Middle frontal gyrus (tissue), 1 donor: ENCODE data around the gene BMP8A.
"Not testable (repeated sequence)": the region's sequence is repeated elsewhere in the genome, so short reads cannot be mapped to it uniquely, and the experiment has no call there.

Experiments
- DNase-seq: peaks from one replicate; pipeline ENCODE4 v3.0.0-alpha.2; 2015; ENCODE audit warnings: low spot score; ENCODE audit errors: extremely low spot score

The BMP8A gene

GRCh38 chr1:39505289-39505688 is 13.9 kb downstream of the BMP8A start:
- DNase-seq = no peak

DNA sequence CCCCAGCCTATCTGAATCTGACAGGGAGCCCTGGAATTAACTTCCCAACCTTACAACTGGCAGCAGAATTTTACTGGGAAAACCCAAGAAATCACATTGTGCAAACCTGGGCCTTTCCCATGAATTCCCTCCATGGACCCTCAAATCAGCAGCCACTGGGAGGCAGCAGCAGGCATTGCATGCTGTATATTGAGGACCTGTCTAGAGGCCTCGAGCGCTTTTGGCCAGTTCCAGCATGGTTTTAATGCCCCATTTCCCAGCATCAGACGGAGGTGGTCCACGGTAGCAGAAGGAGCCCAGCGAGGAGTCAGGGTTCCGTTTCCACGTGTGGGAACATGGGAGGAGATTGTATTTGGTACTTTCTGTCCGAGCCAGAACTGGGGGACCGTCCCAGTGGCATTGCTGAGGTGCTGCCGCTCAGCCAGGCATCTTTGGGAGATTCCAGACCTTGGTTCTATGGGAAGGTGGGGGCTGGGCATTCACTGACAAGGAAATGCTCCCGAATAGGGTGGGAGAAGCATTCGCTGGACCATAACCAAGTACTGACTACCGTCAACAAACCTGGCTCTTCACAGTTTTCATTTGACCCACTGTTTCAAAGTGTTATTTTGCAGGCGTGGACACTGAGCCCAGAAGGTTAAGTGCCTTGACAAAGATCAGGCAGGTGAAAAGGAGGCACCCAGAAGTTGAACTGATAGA is 15.9 kb downstream of the BMP8A start:
- no peak for DNase-seq

DNA sequence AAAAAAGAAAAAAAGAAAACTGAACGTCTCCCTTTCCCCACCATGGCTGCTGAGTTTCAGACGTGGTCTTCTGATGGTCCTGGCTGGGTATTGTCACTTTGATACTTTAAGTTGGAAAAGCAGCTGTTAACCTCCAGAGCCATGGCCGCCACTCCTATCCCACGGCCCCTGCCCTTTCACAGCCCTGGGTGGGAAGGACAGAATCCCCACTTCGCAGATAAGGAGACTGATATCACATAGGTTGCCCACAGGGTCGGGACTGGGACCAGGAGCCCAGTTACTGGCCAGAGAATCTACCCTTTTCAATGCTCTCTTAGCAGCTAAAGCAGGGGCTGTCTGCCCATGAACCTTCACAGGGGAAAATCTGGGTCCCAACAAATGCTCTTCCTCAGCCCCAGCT is 16.8 kb downstream of the BMP8A start:
- no peak for DNase-seq

GRCh38 chr1:39508857-39509305 is 17.4 kb downstream of the BMP8A start:
- DNase-seq = no peak

DNA sequence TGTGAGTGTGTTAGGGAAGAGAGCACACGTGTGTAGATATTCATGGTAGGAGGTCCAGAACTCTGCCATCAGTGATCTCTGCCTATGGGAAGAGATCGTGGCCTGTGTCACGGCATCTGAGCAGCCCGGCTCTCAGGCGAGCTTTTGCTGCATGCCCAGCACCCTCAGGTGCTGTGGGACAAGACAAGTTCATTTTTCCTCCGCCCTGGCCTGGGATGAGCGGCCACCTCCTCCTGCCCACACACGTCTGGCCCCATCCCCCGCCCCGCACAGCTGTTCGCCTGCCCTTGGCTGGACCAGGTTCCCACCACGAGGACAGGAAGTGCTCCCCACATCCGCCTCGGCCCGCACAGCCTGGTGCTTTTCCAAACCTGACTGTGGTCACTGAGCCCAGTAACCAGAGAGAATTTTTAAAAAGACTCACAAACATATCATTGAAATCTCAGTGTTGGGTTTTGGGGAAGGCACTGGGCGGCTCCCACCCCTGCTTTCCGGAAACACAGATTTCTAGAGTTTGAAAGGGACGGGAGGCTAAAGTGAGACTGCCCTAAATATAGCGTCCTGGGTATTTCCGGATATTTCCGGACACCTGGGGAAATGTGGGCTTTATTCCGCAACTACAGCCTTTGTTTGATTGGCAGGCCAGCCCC is 18.0 kb downstream of the BMP8A start:
- no peak for DNase-seq

- DNase-seq = not testable (repeated sequence)
Observed at GRCh38 chr1:39510570-39511186, 19.2 kb downstream of the BMP8A start.

- DNase-seq = not testable (repeated sequence)
Observed at GRCh38 chr1:39511477-39511876, 20.0 kb downstream of the BMP8A start.

DNA sequence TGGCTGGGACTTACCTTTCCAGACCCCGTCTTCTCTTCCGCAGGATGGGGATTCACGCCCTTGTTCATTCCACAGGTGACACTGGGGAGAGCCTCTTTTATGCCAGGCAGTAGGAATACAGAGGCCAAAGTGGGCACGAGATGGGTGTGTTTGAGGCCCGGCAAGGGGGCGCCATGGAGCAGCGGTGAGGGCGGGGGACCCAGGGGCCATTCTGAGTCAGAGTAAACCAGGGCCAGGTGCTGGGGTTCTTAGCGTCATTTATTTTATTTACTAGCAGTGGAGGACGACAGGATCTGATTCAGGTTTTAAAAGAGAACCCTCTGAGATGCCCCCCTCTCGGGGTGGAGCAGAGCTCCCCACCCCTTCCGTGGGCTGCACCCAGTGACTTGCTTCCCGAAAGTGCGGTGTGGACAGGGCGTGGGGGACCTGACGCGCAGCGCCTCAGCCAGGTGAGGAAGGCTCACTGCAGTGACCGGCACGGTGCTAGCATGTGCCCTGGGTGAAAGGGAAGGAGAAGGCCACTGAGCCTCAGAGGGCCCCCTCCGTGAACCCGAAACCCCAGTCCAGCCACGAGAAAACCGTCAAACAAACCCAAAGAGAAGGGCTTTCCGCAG is 20.9 kb downstream of the BMP8A start:
- DNase-seq = not testable (repeated sequence)

DNA sequence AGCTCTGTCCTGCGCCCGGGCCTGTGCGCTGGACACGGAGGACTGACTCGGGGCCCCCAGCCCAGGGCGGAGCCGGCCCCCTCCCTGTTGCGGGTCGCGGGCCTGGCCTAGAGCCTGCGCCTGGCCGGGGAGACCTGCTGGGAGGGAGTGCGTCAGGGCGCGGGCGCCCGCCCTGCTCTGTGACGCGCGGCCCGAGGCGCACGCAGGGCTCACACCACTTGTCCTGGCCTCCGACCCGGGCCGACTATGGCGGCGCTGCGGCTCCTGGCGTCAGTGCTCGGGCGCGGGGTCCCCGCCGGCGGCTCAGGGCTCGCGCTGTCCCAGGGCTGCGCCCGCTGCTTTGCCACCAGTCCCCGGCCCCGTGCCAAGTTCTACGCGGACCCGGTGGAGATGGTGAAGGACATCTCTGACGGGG is 23.3 kb downstream of the BMP8A start:
- not testable (repeated sequence) for DNase-seq

GRCh38 chr1:39515131-39516086 is 24.0 kb downstream of the BMP8A start:
- not testable (repeated sequence) for DNase-seq

- not testable (repeated sequence) for DNase-seq
Observed at GRCh38 chr1:39516841-39517240, 25.4 kb downstream of the BMP8A start.

- DNase-seq = not testable (repeated sequence)
Observed at GRCh38 chr1:39517936-39518335, 26.5 kb downstream of the BMP8A start.

- not testable (repeated sequence) for DNase-seq
Observed at GRCh38 chr1:39519376-39519775, 27.9 kb downstream of the BMP8A start.

- not testable (repeated sequence) for DNase-seq
Observed at GRCh38 chr1:39522221-39522620, 30.8 kb downstream of the BMP8A start.

DNA sequence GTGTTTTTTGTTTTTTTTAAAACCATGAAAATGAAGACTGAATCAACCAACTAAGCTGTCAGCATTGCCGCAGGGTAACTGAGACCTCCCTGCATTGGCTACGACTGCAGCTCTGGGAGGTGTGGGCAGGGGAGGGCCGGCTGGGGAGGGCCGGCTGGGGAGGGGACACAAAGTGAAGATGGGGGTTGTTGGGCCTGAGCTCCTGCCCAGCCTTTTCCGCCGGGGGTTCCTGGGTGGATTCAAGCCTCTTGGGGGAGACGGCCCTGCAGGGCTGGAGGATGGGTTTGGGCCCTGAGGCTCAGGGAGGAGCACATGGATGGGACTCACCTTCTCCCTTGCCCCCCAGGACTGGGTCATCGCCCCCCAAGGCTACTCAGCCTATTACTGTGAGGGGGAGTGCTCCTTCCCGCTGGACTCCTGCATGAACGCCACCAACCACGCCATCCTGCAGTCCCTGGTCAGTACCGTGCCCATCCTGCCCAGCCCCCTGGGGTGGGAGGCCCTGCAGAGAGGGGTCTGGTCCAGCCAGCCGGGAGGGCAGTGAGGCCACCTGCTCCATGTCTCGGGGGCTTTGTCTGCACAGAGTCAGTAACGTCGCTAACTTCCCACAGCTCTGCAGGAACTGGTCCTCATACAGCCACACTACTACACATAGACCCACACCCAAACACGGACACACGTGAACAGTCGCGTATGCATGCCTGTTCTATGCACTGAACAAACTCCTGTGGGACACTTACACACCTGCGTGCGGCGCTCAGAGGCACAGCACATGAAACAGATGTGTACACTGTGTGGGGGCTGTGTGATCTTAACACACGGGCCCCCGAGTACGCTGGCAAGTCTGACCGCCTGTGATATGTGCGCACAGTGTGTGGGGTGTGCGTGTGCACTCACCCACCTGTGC is 31.5 kb downstream of the BMP8A start:
- DNase-seq = no peak

- DNase-seq = no peak
Observed at GRCh38 chr1:39524171-39524570, 32.7 kb downstream of the BMP8A start.

- DNase-seq = no peak
Observed at GRCh38 chr1:39524591-39525365, 33.3 kb downstream of the BMP8A start.

- DNase-seq = no peak
Observed at GRCh38 chr1:39525366-39526165, 34.1 kb downstream of the BMP8A start.
